ENCODE measurements around the gene VIL1.

VIL1 gene

GRCh38 chr2:218500501-218501060 is 81.7 kb downstream of the VIL1 start:
- DNase-seq (ENCODE audit: low read depth, low spot score): no peak

DNA sequence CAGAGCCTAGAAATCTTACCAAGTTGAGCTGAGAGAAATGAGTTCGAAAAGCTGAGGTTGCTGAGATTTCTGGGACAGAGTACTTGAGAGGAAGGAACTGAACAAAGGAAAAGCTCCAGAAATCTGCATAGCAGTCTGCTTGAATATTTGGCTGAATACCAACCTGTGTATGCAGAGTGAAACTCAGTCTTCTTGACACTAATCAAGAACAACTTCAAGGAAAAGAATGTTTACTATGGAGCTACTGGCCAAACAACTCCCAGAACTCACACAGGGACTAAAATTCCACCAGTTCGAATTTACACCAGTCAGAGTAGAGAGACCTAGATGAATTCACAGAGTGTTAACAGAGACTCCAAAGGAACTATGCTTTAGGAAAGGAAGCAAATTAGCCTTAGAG is 82.7 kb downstream of the VIL1 start:
- no peak for DNase-seq (ENCODE audit: low read depth, low spot score)
